ENCODE results near the gene ARFRP1. TPM values are rescaled to one million over a fixed set of nuclear protein-coding genes. Genes with fewer than 3 reads are reported as not detected.

Gene ARFRP1
- total and polyA plus RNA-seq, 2 of the 13 experiments (the other 11 are each of a cell fraction or from before 2014, with no cell fraction given) = 32.0 to 51.1 TPM

- TF ChIP-seq BRD4 (CRISPR knock-in tag; IDR thresholded peaks at IDR 0.05) = no peak; the same call in 1 of the 2 replicates
- no peak for TF ChIP-seq HNF1B (CRISPR knock-in tag; IDR thresholded peaks at IDR 0.05)
- TF ChIP-seq ZFP90 (CRISPR knock-in tag; IDR thresholded peaks at IDR 0.05; ENCODE audit: borderline replicate concordance) = no peak
- TF ChIP-seq BCL3 (CRISPR knock-in tag; IDR thresholded peaks at IDR 0.05) = no peak; the same call in 1 of the 2 replicates
- TF ChIP-seq NCOA5 (CRISPR knock-in tag; IDR thresholded peaks at IDR 0.05) = no peak
- 0 out of 2 replicates have a peak, but pooled peaks have one; percentile 60 for TF ChIP-seq ZNF691 (CRISPR knock-in tag; IDR thresholded peaks at IDR 0.05; ENCODE audit: borderline replicate concordance, low read depth)
- 0 out of 2 replicates have a peak, but pooled peaks have one; percentile 7 for TF ChIP-seq UBTF (CRISPR knock-in tag; IDR thresholded peaks at IDR 0.05)
- no peak for TF ChIP-seq RNF2 (conservative IDR thresholded peaks at IDR 0.05; ENCODE audit: low read depth)
- peak; percentile 31; the same call in 1 of the 2 replicates for TF ChIP-seq ZNF563 (CRISPR knock-in tag; IDR thresholded peaks at IDR 0.05)
- TF ChIP-seq POLR2AphosphoS2 (IDR thresholded peaks at IDR 0.05; ENCODE audit: low read depth, low read length) = no peak
- TF ChIP-seq TARDBP (CRISPR knock-in tag; IDR thresholded peaks at IDR 0.05) = no peak
- TF ChIP-seq STAT6 (CRISPR knock-in tag; IDR thresholded peaks at IDR 0.05; ENCODE audit: borderline replicate concordance) = no peak
- TF ChIP-seq ZBTB4 (CRISPR knock-in tag; IDR thresholded peaks at IDR 0.05; ENCODE audit: borderline replicate concordance) = no peak; the same call in 1 of the 2 replicates
Measured at GRCh38 chr20:63657260-63657936, 50.4 kb downstream of the ARFRP1 start (continued).
